HG03025 (cell line): ENCODE data around the gene MCM5.
"Not testable (repeated sequence)": the region's sequence is repeated elsewhere in the genome, so short reads cannot be mapped to it uniquely, and the experiment has no call there.

Source experiments
- ATAC-seq: cut with Tn5 transposase; IDR thresholded peaks from one replicate; pipeline ENCODE4 v1.9.1; 2021; ENCODE audit warnings: mild to moderate bottlenecking, moderate library complexity; ENCODE audit not compliant: unreplicated experiment, low FRiP score

The MCM5 gene

GRCh38 chr22:35467681-35468434, 67.9 kb downstream of the MCM5 start:
- no peak for ATAC-seq

DNA sequence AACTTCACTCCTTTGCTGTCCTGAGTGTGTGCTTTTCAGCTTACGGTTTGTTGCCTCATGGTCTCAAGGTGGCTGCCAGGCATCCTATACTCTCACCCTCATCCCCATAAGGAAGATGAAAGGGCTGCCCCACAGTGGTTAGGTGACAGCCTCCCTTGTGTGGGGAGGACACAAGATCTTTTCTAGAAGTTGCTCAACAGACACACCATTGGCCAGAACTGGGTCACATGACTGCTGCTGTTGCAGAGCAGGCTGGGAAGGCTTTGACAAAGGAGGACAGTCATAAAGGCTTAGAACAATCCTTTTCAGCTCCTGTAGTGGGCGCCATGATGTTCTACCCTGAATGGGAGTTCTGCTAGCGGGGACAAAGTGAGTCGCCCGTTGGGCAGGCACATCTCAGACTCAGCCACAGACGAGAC, 71.0 kb downstream of the MCM5 start:
- ATAC-seq = no peak

DNA sequence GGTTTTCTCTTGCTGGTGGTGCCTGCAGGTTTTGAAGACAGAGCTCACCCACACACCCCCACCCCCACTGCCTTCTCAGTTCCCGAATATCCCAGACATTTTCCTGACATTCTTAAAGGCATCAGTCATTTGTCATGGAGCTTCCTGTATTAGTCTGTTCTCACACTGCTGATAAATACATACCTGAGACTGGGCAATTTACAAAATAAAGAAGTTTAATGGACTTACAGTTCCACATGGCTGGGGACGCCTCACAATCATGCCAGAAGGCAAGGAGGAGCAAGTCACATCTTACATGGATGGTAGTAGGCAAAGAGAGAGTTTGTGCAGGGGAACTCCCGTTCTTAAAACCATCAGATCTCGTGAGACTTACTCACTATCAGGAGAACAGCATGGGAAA, 71.6 kb downstream of the MCM5 start:
- ATAC-seq = not testable (repeated sequence)

- no peak for ATAC-seq
Observed at GRCh38 chr22:35472488-35472887, 72.5 kb downstream of the MCM5 start.

DNA sequence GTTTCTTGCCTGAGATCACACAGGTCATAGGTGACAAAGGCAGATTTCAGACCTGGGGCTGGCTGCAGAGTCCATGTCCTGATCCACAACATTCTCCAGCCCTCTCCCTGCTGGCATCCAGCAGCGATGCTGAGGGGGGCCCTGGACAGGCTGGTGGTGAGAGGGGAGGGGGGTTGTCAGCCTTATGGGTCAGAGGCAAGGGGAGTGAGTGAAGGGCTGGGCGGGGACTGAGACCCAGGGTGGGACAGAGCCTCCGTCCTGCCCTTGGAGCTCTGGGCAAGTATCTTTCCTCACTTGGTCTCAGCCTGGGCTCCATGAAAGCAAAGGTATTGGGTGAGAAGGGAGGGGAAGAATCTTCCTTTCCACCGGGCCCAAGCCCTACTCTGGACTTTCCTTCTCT, 74.0 kb downstream of the MCM5 start:
- ATAC-seq = no peak
